ENCODE results near the gene APC.

APC gene

DNA sequence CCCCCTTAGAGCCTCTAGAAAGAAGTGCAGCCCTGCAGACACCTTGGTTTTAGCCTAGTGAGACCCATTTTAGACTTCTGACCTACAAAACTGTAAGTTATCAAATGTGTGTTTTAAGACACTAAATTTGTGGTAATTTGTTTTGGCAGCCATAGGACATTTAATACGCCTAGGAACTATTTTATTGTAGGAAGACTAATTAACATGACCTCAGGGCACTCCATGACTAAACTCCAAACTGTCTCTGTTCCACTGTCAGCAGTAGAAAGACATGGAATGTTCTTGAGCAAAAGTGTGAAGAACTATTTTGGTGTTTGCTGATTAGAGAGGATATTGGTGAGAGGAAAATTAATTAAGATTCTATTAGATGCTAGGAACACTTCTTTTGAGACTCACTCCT is 4.1 kb upstream of the APC start:
- Histone ChIP-seq H3K4me1 (ENCODE audit: control insufficient read depth, insufficient read depth, low read length) (peaks cover 6% of the 10 kb centered on the region), H3K27ac (ENCODE audit: extremely low read depth, low read depth, low read length) (no peak overlapping the region), H3K36me3 (ENCODE audit: control insufficient read depth in 2 of 2, insufficient read depth in 1 of 2, low read length in 2 of 2) (no peaks in the 10 kb centered on the region), H3K9me3 (ENCODE audit: control insufficient read depth, insufficient read depth, low read depth, low read length) (no peaks in the 10 kb centered on the region), H3K4me3 (ENCODE audit: low read depth, low read length) (no peak overlapping the region)
- ChIA-PET POLR2A (no interaction called here), CTCF (interaction anchor here (0.7 to 4.2 kb wide), 2 partner anchors 24 to 182 kb away, joined by 3 to 16 read pairs; no protein-coding TSS in a partner anchor)
- TF ChIP-seq TRIM28 (IDR thresholded peaks at IDR 0.05; ENCODE audit: borderline replicate concordance, low read length): 0 out of 2 replicates have a peak, but pooled peaks have one; percentile 18
- TF ChIP-seq ZNF16 (tag by site-specific recombination; IDR thresholded peaks at IDR 0.05; ENCODE audit: low read depth): 0 out of 2 replicates have a peak, but pooled peaks have one; percentile 41
- peak; percentile 38; the same call in 1 of the 2 replicates for TF ChIP-seq ZNF843 (tag by site-specific recombination; IDR thresholded peaks at IDR 0.05)
- TF ChIP-seq, protein P1, sequence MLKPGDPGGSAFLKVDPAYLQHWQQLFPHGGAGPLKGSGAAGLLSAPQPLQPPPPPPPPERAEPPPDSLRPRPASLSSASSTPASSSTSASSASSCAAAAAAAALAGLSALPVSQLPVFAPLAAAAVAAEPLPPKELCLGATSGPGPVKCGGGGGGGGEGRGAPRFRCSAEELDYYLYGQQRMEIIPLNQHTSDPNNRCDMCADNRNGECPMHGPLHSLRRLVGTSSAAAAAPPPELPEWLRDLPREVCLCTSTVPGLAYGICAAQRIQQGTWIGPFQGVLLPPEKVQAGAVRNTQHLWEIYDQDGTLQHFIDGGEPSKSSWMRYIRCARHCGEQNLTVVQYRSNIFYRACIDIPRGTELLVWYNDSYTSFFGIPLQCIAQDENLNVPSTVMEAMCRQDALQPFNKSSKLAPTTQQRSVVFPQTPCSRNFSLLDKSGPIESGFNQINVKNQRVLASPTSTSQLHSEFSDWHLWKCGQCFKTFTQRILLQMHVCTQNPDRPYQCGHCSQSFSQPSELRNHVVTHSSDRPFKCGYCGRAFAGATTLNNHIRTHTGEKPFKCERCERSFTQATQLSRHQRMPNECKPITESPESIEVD (tag by site-specific recombination; IDR thresholded peaks at IDR 0.05): peak; percentile 32; the same call in 1 of the 2 replicates
- TF ChIP-seq SCRT2 (tag by site-specific recombination; IDR thresholded peaks at IDR 0.05): no peak

DNA sequence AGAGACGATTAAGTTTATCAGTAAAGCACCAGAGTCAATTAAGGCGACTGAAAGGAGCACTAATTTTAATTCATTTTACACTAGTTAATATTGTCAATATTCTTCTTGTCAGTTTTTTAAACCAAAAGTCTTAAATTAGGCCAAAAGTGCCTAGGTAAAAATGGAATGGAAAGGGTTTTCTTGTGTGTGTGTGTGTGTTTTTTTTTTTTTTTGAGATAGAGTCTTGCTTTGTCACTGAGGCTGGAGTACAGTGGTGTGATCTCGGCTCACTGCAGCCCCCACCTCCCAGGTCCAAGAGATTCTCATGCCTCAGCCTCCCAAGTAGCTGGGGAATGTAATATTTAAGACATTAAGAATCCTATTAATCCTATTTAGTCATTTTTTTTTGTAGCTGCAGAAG is 3.1 kb upstream of the APC start:
- ChIA-PET CTCF (interaction anchor here (0.6 to 4.2 kb wide), 4 partner anchors 23 to 640 kb away, joined by 3 to 16 read pairs (median 4); no protein-coding TSS in a partner anchor), POLR2A (interaction anchor here (0.6 kb wide), 1 partner anchor 174 kb away, joined by 3 read pairs; no protein-coding TSS in a partner anchor)
- TF ChIP-seq, protein P2, sequence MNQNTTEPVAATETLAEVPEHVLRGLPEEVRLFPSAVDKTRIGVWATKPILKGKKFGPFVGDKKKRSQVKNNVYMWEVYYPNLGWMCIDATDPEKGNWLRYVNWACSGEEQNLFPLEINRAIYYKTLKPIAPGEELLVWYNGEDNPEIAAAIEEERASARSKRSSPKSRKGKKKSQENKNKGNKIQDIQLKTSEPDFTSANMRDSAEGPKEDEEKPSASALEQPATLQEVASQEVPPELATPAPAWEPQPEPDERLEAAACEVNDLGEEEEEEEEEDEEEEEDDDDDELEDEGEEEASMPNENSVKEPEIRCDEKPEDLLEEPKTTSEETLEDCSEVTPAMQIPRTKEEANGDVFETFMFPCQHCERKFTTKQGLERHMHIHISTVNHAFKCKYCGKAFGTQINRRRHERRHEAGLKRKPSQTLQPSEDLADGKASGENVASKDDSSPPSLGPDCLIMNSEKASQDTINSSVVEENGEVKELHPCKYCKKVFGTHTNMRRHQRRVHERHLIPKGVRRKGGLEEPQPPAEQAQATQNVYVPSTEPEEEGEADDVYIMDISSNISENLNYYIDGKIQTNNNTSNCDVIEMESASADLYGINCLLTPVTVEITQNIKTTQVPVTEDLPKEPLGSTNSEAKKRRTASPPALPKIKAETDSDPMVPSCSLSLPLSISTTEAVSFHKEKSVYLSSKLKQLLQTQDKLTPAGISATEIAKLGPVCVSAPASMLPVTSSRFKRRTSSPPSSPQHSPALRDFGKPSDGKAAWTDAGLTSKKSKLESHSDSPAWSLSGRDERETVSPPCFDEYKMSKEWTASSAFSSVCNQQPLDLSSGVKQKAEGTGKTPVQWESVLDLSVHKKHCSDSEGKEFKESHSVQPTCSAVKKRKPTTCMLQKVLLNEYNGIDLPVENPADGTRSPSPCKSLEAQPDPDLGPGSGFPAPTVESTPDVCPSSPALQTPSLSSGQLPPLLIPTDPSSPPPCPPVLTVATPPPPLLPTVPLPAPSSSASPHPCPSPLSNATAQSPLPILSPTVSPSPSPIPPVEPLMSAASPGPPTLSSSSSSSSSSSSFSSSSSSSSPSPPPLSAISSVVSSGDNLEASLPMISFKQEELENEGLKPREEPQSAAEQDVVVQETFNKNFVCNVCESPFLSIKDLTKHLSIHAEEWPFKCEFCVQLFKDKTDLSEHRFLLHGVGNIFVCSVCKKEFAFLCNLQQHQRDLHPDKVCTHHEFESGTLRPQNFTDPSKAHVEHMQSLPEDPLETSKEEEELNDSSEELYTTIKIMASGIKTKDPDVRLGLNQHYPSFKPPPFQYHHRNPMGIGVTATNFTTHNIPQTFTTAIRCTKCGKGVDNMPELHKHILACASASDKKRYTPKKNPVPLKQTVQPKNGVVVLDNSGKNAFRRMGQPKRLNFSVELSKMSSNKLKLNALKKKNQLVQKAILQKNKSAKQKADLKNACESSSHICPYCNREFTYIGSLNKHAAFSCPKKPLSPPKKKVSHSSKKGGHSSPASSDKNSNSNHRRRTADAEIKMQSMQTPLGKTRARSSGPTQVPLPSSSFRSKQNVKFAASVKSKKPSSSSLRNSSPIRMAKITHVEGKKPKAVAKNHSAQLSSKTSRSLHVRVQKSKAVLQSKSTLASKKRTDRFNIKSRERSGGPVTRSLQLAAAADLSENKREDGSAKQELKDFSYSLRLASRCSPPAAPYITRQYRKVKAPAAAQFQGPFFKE (tag by site-specific recombination; IDR thresholded peaks at IDR 0.05; ENCODE audit: borderline replicate concordance): no peak
- TF ChIP-seq ZSCAN16 (tag by site-specific recombination; IDR thresholded peaks at IDR 0.05) (no peak), ZXDB (tag by site-specific recombination; IDR thresholded peaks at IDR 0.05) (no peak), ZNF114 (tag by site-specific recombination; IDR thresholded peaks at IDR 0.05) (no peak), ZNF629 (tag by site-specific recombination; IDR thresholded peaks at IDR 0.05) (no peak)
- no peaks in the 10 kb centered on the region for H3K9me3 ChIP-seq (ENCODE audit: control insufficient read depth, insufficient read depth, low read depth, low read length)
- H3K4me1 ChIP-seq (ENCODE audit: control insufficient read depth, insufficient read depth, low read length): peaks cover 6% of the 10 kb centered on the region
- no peaks in the 10 kb centered on the region for H3K36me3 ChIP-seq (ENCODE audit: control insufficient read depth in 2 of 2, insufficient read depth in 1 of 2, low read length in 2 of 2)
- H3K27ac ChIP-seq (ENCODE audit: extremely low read depth, low read depth, low read length): no peak overlapping the region
- no peak overlapping the region for H3K4me3 ChIP-seq (ENCODE audit: low read depth, low read length)

DNA sequence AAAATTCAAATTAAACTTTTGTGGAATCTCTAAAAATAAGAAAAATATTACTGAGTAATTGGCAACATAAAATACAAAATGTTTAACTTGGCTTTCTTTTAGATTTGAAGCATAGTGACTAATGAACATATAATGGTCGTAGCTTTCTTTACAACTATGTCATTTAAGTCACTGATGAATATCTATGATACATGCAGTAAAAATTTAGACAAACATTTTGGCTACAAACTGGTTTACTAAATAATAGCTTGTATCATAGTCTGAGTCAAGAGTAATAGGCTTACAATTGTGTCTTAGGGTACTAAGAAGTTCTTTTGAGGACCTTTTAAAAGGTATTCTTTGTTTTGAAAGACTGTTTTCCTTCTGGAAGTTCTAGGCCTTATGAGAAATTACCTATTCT is 2.0 kb upstream of the APC start:
- CTCF ChIA-PET: interaction anchor here (0.6 to 4.2 kb wide), 6 partner anchors 12 to 910 kb away, joined by 3 to 16 read pairs (median 3); no protein-coding TSS in a partner anchor
- H3K4me3 ChIP-seq (ENCODE audit: low read depth, low read length): no peak overlapping the region
- no peaks in the 10 kb centered on the region for H3K9me3 ChIP-seq (ENCODE audit: control insufficient read depth, insufficient read depth, low read depth, low read length)
- POLR2A ChIA-PET: no interaction called here
- H3K4me1 ChIP-seq (ENCODE audit: control insufficient read depth, insufficient read depth, low read length): peaks cover 6% of the 10 kb centered on the region
- H3K36me3 ChIP-seq (ENCODE audit: control insufficient read depth in 2 of 2, insufficient read depth in 1 of 2, low read length in 2 of 2): no peaks in the 10 kb centered on the region; a peak in 1 of 3 replicates
- no peak overlapping the region for H3K27ac ChIP-seq (ENCODE audit: extremely low read depth, low read depth, low read length)
- TF ChIP-seq ZNF777 (tag by site-specific recombination; IDR thresholded peaks at IDR 0.05; ENCODE audit: borderline replicate concordance): no peak
